ENCODE results near the gene KIAA0513. TPM values are rescaled to one million over a fixed set of nuclear protein-coding genes. Genes with fewer than 3 reads are reported as not detected.

The KIAA0513 gene
- total RNA-seq, 1 experiment from 2014 or later = 8.7 TPM

DNA sequence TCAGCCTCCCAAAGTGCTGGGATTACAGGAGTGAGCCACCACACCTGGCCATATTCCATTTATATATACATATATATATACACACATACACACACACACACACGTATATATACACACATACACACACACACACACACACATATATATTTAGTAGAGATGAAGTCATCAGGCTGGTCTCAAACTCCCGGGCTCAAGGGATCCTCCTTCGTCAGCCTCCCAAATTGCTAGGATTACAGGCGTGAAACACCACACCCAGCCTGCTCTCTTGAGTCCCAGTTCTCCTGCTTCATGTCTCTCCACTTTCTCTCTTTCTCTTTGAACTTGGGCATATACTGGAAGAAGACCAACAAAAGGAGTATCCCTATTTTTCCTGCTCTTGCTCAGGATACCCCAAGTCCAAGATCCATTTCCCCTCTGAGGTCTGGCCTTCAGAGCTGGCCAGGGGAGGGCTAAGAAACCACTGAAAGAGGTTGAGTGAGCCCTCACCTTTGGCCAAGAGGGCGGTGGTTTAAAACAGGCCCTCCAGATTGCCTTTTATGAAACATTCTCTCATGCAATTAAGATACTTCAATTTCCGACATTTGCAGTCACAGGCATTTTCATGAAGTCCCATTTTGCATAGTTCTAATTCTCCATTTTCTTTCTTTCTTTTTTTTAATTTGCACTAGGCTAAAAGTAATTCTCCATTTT, 46.8 kb downstream of the KIAA0513 start:
- no peaks in the 10 kb centered on the region for H3K36me3 ChIP-seq (ENCODE audit: control insufficient read depth, insufficient read depth, low read length)
- DNase-seq (ENCODE audit: low read depth, low spot score) (no peak), ATAC-seq (no peak)
- ChIA-PET CTCF (no interaction called here), POLR2A (no interaction called here)
- no peak overlapping the region for H3K4me3 ChIP-seq (ENCODE audit: low read depth in 2 of 2, low read length in 2 of 2)
- H3K9me3 ChIP-seq (ENCODE audit: control insufficient read depth, insufficient read depth, low read depth, low read length) = no peaks in the 10 kb centered on the region
- no peaks in the 10 kb centered on the region for H3K27me3 ChIP-seq (ENCODE audit: control insufficient read depth, insufficient read depth, low read length)
- intact Hi-C loops (cut with micrococcal nuclease; ENCODE audit: unreplicated experiment) = no loop called here
- in situ Hi-C loops (cut with HindIII; ENCODE audit: low pct_unique_long_range_greater_than_20kb, low sequenced_read_pairs) = no loop called here
- TF ChIP-seq, protein P1, sequence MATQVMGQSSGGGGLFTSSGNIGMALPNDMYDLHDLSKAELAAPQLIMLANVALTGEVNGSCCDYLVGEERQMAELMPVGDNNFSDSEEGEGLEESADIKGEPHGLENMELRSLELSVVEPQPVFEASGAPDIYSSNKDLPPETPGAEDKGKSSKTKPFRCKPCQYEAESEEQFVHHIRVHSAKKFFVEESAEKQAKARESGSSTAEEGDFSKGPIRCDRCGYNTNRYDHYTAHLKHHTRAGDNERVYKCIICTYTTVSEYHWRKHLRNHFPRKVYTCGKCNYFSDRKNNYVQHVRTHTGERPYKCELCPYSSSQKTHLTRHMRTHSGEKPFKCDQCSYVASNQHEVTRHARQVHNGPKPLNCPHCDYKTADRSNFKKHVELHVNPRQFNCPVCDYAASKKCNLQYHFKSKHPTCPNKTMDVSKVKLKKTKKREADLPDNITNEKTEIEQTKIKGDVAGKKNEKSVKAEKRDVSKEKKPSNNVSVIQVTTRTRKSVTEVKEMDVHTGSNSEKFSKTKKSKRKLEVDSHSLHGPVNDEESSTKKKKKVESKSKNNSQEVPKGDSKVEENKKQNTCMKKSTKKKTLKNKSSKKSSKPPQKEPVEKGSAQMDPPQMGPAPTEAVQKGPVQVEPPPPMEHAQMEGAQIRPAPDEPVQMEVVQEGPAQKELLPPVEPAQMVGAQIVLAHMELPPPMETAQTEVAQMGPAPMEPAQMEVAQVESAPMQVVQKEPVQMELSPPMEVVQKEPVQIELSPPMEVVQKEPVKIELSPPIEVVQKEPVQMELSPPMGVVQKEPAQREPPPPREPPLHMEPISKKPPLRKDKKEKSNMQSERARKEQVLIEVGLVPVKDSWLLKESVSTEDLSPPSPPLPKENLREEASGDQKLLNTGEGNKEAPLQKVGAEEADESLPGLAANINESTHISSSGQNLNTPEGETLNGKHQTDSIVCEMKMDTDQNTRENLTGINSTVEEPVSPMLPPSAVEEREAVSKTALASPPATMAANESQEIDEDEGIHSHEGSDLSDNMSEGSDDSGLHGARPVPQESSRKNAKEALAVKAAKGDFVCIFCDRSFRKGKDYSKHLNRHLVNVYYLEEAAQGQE (IDR thresholded peaks at IDR 0.05; ENCODE audit: insufficient read depth in 1 of 2, low read depth in 2 of 2, low read length in 1 of 2) = no peak
- TF ChIP-seq SIN3A (IDR thresholded peaks at IDR 0.05; ENCODE audit: borderline replicate concordance, insufficient read depth, low read depth, low read length) (no peak), TCF7L2 (IDR thresholded peaks at IDR 0.05; ENCODE audit: low read depth, low read length) (no peak), CTCF (IDR thresholded peaks at IDR 0.05) (no peak), POLR2AphosphoS5 (IDR thresholded peaks at IDR 0.05; ENCODE audit: low read depth, low read length) (no peak)
- no TSS peak for BruUV-seq (replicated peaks)
- H3K27ac ChIP-seq (ENCODE audit: low read length) = no peak overlapping the region
- H3K4me1 ChIP-seq (ENCODE audit: control insufficient read depth, insufficient read depth, low read length) = no peaks in the 10 kb centered on the region

DNA sequence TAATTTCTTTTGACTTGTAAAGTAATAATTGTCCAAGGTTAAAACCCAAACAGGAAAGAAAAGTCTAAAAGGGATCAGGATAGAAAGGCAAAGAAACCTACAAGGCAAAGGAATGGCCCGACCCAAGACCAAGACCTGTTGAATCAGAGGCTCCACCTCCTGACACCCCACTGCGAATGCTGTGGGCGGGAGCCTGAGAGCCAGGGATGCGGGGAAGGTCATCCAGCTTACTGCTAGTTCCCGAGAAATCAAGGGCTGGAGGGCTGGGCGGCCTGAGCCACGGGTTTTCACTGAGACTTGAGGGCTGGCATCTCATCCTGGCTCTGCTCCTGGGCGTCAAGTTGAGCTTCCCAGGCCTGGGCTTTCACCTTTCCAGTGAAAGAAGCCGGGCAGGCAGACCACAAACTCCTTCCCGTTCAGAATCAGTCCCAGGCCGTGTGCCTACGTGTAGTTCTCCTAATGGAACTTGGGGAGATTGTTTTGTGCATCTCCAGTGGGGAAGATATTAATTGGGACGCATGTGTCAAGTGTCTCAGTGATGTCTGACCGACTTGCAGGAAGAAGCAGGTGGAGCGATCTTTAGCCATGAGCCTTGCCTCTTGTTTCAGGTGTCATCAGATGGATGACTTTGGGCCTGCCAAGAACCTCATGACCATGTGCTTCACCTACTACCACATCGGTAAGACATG, 47.8 kb downstream of the KIAA0513 start:
- Histone ChIP-seq H3K9me3 (ENCODE audit: control insufficient read depth, insufficient read depth, low read depth, low read length) (no peaks in the 10 kb centered on the region), H3K27me3 (ENCODE audit: control insufficient read depth, insufficient read depth, low read length) (no peaks in the 10 kb centered on the region), H3K27ac (ENCODE audit: low read length) (no peak overlapping the region), H3K4me1 (ENCODE audit: control insufficient read depth, insufficient read depth, low read length) (no peaks in the 10 kb centered on the region), H3K36me3 (ENCODE audit: control insufficient read depth, insufficient read depth, low read length) (no peaks in the 10 kb centered on the region), H3K4me3 (ENCODE audit: low read depth in 2 of 2, low read length in 2 of 2) (no peak overlapping the region)
- no peak for DNase-seq (ENCODE audit: low read depth, low spot score)
- no TSS peak for BruUV-seq (replicated peaks)
- intact Hi-C loops (cut with micrococcal nuclease; ENCODE audit: unreplicated experiment) = no loop called here
- TF ChIP-seq, protein P1 (IDR thresholded peaks at IDR 0.05; ENCODE audit: insufficient read depth in 1 of 2, low read depth in 2 of 2, low read length in 1 of 2) = no peak
- TF ChIP-seq TCF7L2 (IDR thresholded peaks at IDR 0.05; ENCODE audit: low read depth, low read length) (no peak), SIN3A (IDR thresholded peaks at IDR 0.05; ENCODE audit: borderline replicate concordance, insufficient read depth, low read depth, low read length) (no peak), POLR2AphosphoS5 (IDR thresholded peaks at IDR 0.05; ENCODE audit: low read depth, low read length) (no peak), CTCF (IDR thresholded peaks at IDR 0.05) (no peak)
- ChIA-PET CTCF (no interaction called here), POLR2A (no interaction called here)
- in situ Hi-C loops (cut with HindIII; ENCODE audit: low pct_unique_long_range_greater_than_20kb, low sequenced_read_pairs) = no loop called here
- no peak for ATAC-seq
